Karpas-422 (cell line): ENCODE data around the gene SALL2. TPM values are rescaled to one million over a fixed set of nuclear protein-coding genes. Genes with fewer than 3 reads are reported as not detected.

ENCODE experiments used
- DNase-seq: peaks from one replicate; pipeline ENCODE4 v3.0.0-alpha.2; 2015
- H2AFZ ChIP-seq: fragments of 200-600 bp; sonication (generic); 2 replicates; pipeline ENCODE4 v1.6.1; 2014; ENCODE audit warnings: antibody characterized with exemption, low read length, mixed read lengths
- H3K27ac ChIP-seq: fragments of 200-600 bp; sonication (generic); 2 replicates; pipeline ENCODE4 v1.5.1; 2014; ENCODE audit warnings: mild to moderate bottlenecking, low read length, moderate library complexity
- H3K27me3 ChIP-seq: fragments of 200-600 bp; sonication (generic); 2 replicates; pipeline ENCODE4 v1.6.1; 2014; ENCODE audit warnings: low read length, mixed read lengths
- H3K36me3 ChIP-seq: fragments of 200-600 bp; sonication (generic); 2 replicates; pipeline ENCODE4 v1.6.1; 2014; ENCODE audit warnings: low read length, mixed read lengths; ENCODE audit not compliant: insufficient read depth
- H3K4me1 ChIP-seq: fragments of 200-600 bp; sonication (generic); 2 replicates; pipeline ENCODE4 v1.6.1; 2014; ENCODE audit warnings: mild to moderate bottlenecking, low read length, mixed read lengths
- H3K4me2 ChIP-seq: fragments of 200-600 bp; sonication (generic); 2 replicates; pipeline ENCODE4 v1.6.1; 2014; ENCODE audit warnings: low read length, low read depth, mild to moderate bottlenecking; ENCODE audit not compliant: poor library complexity, severe bottlenecking
- H3K4me3 ChIP-seq: fragments of 200-600 bp; sonication (generic); 2 replicates; pipeline ENCODE4 v1.5.1; 2014; ENCODE audit warnings: mild to moderate bottlenecking, antibody characterized with exemption, low read length, mixed read lengths
- H3K79me2 ChIP-seq: fragments of 200-600 bp; sonication (generic); 2 replicates; pipeline ENCODE4 v1.6.1; 2014; ENCODE audit warnings: mild to moderate bottlenecking, low read length, mixed read lengths
- H3K9ac ChIP-seq: fragments of 200-600 bp; sonication (generic); 2 replicates; pipeline ENCODE4 v1.6.0; 2014; ENCODE audit warnings: low read length
- H3K9me2 ChIP-seq: fragments of 200-600 bp; sonication (generic), shearing (Covaris generic); replicated peaks from 2 replicates; pipeline ENCODE4 v1.6.0; 2014; ENCODE audit warnings: mild to moderate bottlenecking, low read length, moderate library complexity; ENCODE audit not compliant: insufficient read depth
- H3K9me3 ChIP-seq: fragments of 300-700, 200-600 bp; sonication (generic); 2 replicates; pipeline ENCODE4 v1.6.1; 2014; ENCODE audit warnings: low read length, mixed read lengths
- H4K20me1 ChIP-seq: fragments of 200-600 bp; sonication (generic); 2 replicates; pipeline ENCODE4 v1.6.1; 2014; ENCODE audit warnings: mild to moderate bottlenecking, antibody characterized with exemption, low read length, low read depth; ENCODE audit not compliant: insufficient read depth
- total RNA-seq: library from RNA; depleted of rRNA; stranded (reverse); fragments of >200 nt; shearing (Covaris generic); gene quantifications from 2 replicates; pipeline ENCODE4 v1.2.3, GENCODE V29; 2014; ENCODE audit warnings: low replicate concordance

Gene SALL2
- total RNA-seq, 1 experiment from 2014 or later = not detected

- Histone ChIP-seq H3K4me2 (no peak overlapping the region), H3K27ac (no peak overlapping the region), H3K4me1 (peaks cover 3% of the 10 kb centered on the region), H4K20me1 (no peaks in the 10 kb centered on the region), H3K9ac (no peak overlapping the region), H3K36me3 (no peaks in the 10 kb centered on the region), H3K79me2 (no peaks in the 10 kb centered on the region), H3K27me3 (no peaks in the 10 kb centered on the region), H2AFZ (no peak overlapping the region), H3K9me3 (no peaks in the 10 kb centered on the region), H3K9me2 (no peaks in the 10 kb centered on the region), H3K4me3 (no peak overlapping the region)
- DNase-seq = no peak
These were observed 17.8 kb upstream of the SALL2 start for GRCh38 chr14:21543963-21544362.

- no peaks in the 10 kb centered on the region for H3K27me3 ChIP-seq
- H3K36me3 ChIP-seq = no peaks in the 10 kb centered on the region
- H3K79me2 ChIP-seq = no peaks in the 10 kb centered on the region
- no peak overlapping the region for H3K9ac ChIP-seq
- H4K20me1 ChIP-seq = no peaks in the 10 kb centered on the region
- H3K9me2 ChIP-seq = no peaks in the 10 kb centered on the region
- H3K4me2 ChIP-seq = no peak overlapping the region
- no peak for DNase-seq
- H2AFZ ChIP-seq = no peak overlapping the region
- no peaks in the 10 kb centered on the region for H3K9me3 ChIP-seq
- no peak overlapping the region for H3K27ac ChIP-seq
- peaks cover 3% of the 10 kb centered on the region for H3K4me1 ChIP-seq
- H3K4me3 ChIP-seq = no peak overlapping the region
These were observed 17.4 kb upstream of the SALL2 start for GRCh38 chr14:21543521-21543960.

- Histone ChIP-seq H2AFZ (no peak overlapping the region), H3K27ac (no peak overlapping the region), H3K9me2 (no peaks in the 10 kb centered on the region), H3K36me3 (no peaks in the 10 kb centered on the region), H3K4me2 (no peak overlapping the region), H3K79me2 (no peaks in the 10 kb centered on the region), H3K9me3 (no peaks in the 10 kb centered on the region), H3K4me1 (peaks cover 10% of the 10 kb centered on the region), H3K27me3 (no peaks in the 10 kb centered on the region), H3K9ac (no peak overlapping the region), H3K4me3 (no peak overlapping the region), H4K20me1 (no peaks in the 10 kb centered on the region)
- no peak for DNase-seq
These were observed 15.4 kb upstream of the SALL2 start for GRCh38 chr14:21541413-21542074.

- Histone ChIP-seq H3K4me1 (peaks cover 10% of the 10 kb centered on the region), H2AFZ (no peak overlapping the region), H3K9me2 (no peaks in the 10 kb centered on the region), H3K79me2 (no peaks in the 10 kb centered on the region), H3K9ac (no peak overlapping the region), H3K27ac (no peak overlapping the region), H3K9me3 (no peaks in the 10 kb centered on the region), H3K4me2 (no peak overlapping the region), H3K27me3 (no peaks in the 10 kb centered on the region), H3K36me3 (no peaks in the 10 kb centered on the region), H4K20me1 (no peaks in the 10 kb centered on the region), H3K4me3 (no peak overlapping the region)
- DNase-seq = no peak
These were observed 13.2 kb upstream of the SALL2 start for GRCh38 chr14:21539189-21539940.

GRCh38 chr14:21537090-21537424 lies 10.9 kb upstream of the SALL2 start:
- Histone ChIP-seq H3K4me3 (no peak overlapping the region), H2AFZ (no peak overlapping the region), H3K27ac (no peak overlapping the region), H3K4me1 (peaks cover 7% of the 10 kb centered on the region), H3K9ac (no peak overlapping the region), H3K9me3 (no peaks in the 10 kb centered on the region), H3K4me2 (no peak overlapping the region), H3K79me2 (no peaks in the 10 kb centered on the region), H3K27me3 (no peaks in the 10 kb centered on the region), H4K20me1 (no peaks in the 10 kb centered on the region), H3K36me3 (no peaks in the 10 kb centered on the region), H3K9me2 (no peaks in the 10 kb centered on the region)
- DNase-seq = no peak

- Histone ChIP-seq H2AFZ (no peak overlapping the region), H3K27ac (no peak overlapping the region), H3K9me3 (no peaks in the 10 kb centered on the region), H3K4me3 (no peak overlapping the region), H4K20me1 (no peaks in the 10 kb centered on the region), H3K9ac (no peak overlapping the region), H3K9me2 (no peaks in the 10 kb centered on the region), H3K79me2 (no peaks in the 10 kb centered on the region), H3K27me3 (no peaks in the 10 kb centered on the region), H3K36me3 (no peaks in the 10 kb centered on the region), H3K4me2 (no peak overlapping the region), H3K4me1 (peaks cover 7% of the 10 kb centered on the region)
- no peak for DNase-seq
These were observed 10.4 kb upstream of the SALL2 start for GRCh38 chr14:21536418-21537089.

GRCh38 chr14:21535545-21536417 lies 9.6 kb upstream of the SALL2 start:
- Histone ChIP-seq H3K27me3 (no peaks in the 10 kb centered on the region), H3K4me3 (no peak overlapping the region), H2AFZ (no peak overlapping the region), H3K9me2 (no peaks in the 10 kb centered on the region), H3K27ac (no peak overlapping the region), H3K9ac (no peak overlapping the region), H3K79me2 (no peaks in the 10 kb centered on the region), H3K36me3 (no peaks in the 10 kb centered on the region), H4K20me1 (no peaks in the 10 kb centered on the region), H3K4me1 (peaks cover 7% of the 10 kb centered on the region), H3K9me3 (no peaks in the 10 kb centered on the region), H3K4me2 (no peak overlapping the region)
- no peak for DNase-seq

- no peak overlapping the region for H3K4me2 ChIP-seq
- DNase-seq = no peak
These were observed 8.4 kb upstream of the SALL2 start for GRCh38 chr14:21534576-21534975.

More at GRCh38 chr14:21534576-21534975, 8.4 kb upstream of the SALL2 start:
- Histone ChIP-seq H2AFZ (no peak overlapping the region), H3K4me3 (no peak overlapping the region), H3K4me1 (peaks cover 7% of the 10 kb centered on the region), H3K36me3 (no peaks in the 10 kb centered on the region), H3K79me2 (no peaks in the 10 kb centered on the region), H3K27ac (no peak overlapping the region), H3K9ac (no peak overlapping the region), H4K20me1 (no peaks in the 10 kb centered on the region), H3K9me2 (no peaks in the 10 kb centered on the region), H3K27me3 (no peaks in the 10 kb centered on the region), H3K9me3 (no peaks in the 10 kb centered on the region)
